Right lobe of liver (tissue), 6 donors: ENCODE data around the gene FAR2. TPM values are rescaled to one million over a fixed set of nuclear protein-coding genes. Genes with fewer than 3 reads are reported as not detected.

Experiments used
- ATAC-seq, 4 donors: fragments of 200-7000 bp; cut with Tn5 transposase; one replicate each; pipeline ENCODE4 v1.9.1; 2020; ENCODE audit warnings: mild to moderate bottlenecking in 4 of 4, moderate library complexity in 4 of 4
- DNase-seq, 3 donors: peaks; one replicate each; pipeline ENCODE4 v3.0.0-alpha.2; 2020
- H3K27ac ChIP-seq, 3 donors: fragments of 200-600 bp; one replicate each; pipeline ENCODE4 v1.8.0; 2022
- H3K27me3 ChIP-seq, 2 donors: fragments of 200-600 bp; one replicate each; pipeline ENCODE4 v1.8.0; 2022
- H3K36me3 ChIP-seq, 4 donors: fragments of 200-600 bp; sonication (generic) in 1 of 4; one replicate each; pipeline versions ENCODE4 v1.5.1 to v1.8.0; 2017 to 2022; ENCODE audit warnings: control low read depth in 1 of 4
- H3K4me1 ChIP-seq, 4 donors: fragments of 200-600 bp; sonication (generic) in 1 of 4; one replicate each; pipeline versions ENCODE4 v1.5.1 to v1.8.0; 2017 to 2022; ENCODE audit warnings: control low read depth in 1 of 4
- H3K4me3 ChIP-seq, 3 donors: fragments of 200-600 bp; one replicate each; pipeline ENCODE4 v1.8.0; 2022
- H3K9me3 ChIP-seq, 4 donors: fragments of 200-600 bp; sonication (generic) in 1 of 4; one replicate each; pipeline versions ENCODE4 v1.5.1 to v1.8.0; 2017 to 2022; ENCODE audit warnings: control low read depth in 1 of 4
- POLR2A ChIP-seq: fragments of 450-650 bp; IDR thresholded peaks from one replicate; pipeline ENCODE4 v1.6.1; 2017; ENCODE audit warnings: antibody characterized with exemption, mild to moderate bottlenecking
- WGBS: methylation state at CpG from one replicate; pipeline ENCODE4 v1.1.6; 2018; ENCODE audit warnings: low coverage, low lambda C conversion rate; ENCODE audit not compliant: insufficient coverage; ENCODE audit errors: missing lambda C conversion rate; 5-methylcytosine and 5-hydroxymethylcytosine counted together
- intact Hi-C, 2 donors: fragments of 100-400 bp; cut with DNase I; formaldehyde crosslinking; loops; one replicate each; pipeline versions ENCODE4 v1.11.2 to v1.14.1; 2022
- total RNA-seq, 6 experiments: library from RNA; depleted of rRNA in 2 of 6; stranded (reverse); fragments of >200 nt in 2 of 6; fragmentation: NEBNext Ultra II Directional in 3 of 6; extraction: Animal tissue kit (Norgen Biotek cat#: 25700) in 3 of 6; gene quantifications; one replicate each; pipeline versions ENCODE4 v1.1.0 to v1.2.4, GENCODE V29; 2016 to 2023
- TF ChIP-seq, protein P1 (sequence below), 4 donors: fragments of 200-600 bp in 3 of 4; fragments of 450-650 bp in 1 of 4; IDR thresholded peaks; one replicate each; pipeline versions ENCODE4 v1.5.1 to v1.8.0; 2016 to 2022; ENCODE audit warnings: antibody characterized with exemption in 4 of 4, mild to moderate bottlenecking in 2 of 4
- donor health status: DM: no; HTN: yes; CAD: no.
- donor health status: DM: no; HTN: no; CAD: no.
- donor health status: DM: no; HTN: no; CAD: no.
- donor health status: DM: no; HTN: yes; CAD: no.
- donor health status: DM: no; HTN: yes; CAD: no.

FAR2 gene
- total RNA-seq, 6 experiments from 2014 or later = 0.87 to 3.4 (median 1.9) TPM

GRCh38 chr12:29160230-29160629 lies 11.2 kb downstream of the FAR2 start:
- H3K9me3 ChIP-seq = no peaks in the 10 kb centered on the region
- DNase-seq = no peak
- intact Hi-C loops = no loop called here
- H3K27ac ChIP-seq = no peak overlapping the region
- 65% methylated on average over 3 of the region's 3 CpGs for WGBS
- H3K36me3 ChIP-seq = no peaks in the 10 kb centered on the region
- H3K27me3 ChIP-seq = no peaks in the 10 kb centered on the region
- TF ChIP-seq POLR2A = no peak
- TF ChIP-seq, protein P1, sequence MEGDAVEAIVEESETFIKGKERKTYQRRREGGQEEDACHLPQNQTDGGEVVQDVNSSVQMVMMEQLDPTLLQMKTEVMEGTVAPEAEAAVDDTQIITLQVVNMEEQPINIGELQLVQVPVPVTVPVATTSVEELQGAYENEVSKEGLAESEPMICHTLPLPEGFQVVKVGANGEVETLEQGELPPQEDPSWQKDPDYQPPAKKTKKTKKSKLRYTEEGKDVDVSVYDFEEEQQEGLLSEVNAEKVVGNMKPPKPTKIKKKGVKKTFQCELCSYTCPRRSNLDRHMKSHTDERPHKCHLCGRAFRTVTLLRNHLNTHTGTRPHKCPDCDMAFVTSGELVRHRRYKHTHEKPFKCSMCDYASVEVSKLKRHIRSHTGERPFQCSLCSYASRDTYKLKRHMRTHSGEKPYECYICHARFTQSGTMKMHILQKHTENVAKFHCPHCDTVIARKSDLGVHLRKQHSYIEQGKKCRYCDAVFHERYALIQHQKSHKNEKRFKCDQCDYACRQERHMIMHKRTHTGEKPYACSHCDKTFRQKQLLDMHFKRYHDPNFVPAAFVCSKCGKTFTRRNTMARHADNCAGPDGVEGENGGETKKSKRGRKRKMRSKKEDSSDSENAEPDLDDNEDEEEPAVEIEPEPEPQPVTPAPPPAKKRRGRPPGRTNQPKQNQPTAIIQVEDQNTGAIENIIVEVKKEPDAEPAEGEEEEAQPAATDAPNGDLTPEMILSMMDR (IDR thresholded peaks at IDR 0.05) = no peak
- no peaks in the 10 kb centered on the region for H3K4me1 ChIP-seq
- ATAC-seq = peak in 2 of 4 donors; percentile 18 to 24
- no peak overlapping the region for H3K4me3 ChIP-seq

DNA sequence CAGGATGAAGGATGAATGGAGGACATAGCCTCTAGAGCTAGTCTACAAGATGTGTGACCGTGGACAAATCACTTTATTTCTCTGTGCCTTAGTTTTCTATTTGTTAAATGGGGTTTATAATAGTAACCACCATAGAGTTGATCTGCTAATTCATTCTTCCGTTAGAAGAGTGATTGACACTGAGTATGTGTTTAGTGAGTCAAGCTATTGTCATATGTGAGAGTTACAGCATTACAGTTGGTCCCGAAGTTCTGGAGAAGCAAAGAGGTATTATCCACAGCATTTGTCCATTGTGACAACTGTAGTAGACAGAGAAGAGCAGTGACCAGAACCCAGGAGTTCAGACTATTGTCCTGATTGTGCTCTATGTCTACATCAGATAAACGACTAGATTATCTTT lies 14.1 kb downstream of the FAR2 start:
- TF ChIP-seq POLR2A = no peak
- TF ChIP-seq, protein P1 (IDR thresholded peaks at IDR 0.05) = no peak
- Histone ChIP-seq H3K9me3 (no peaks in the 10 kb centered on the region), H3K27me3 (no peaks in the 10 kb centered on the region), H3K4me3 (no peak overlapping the region), H3K36me3 (no peaks in the 10 kb centered on the region), H3K4me1 (no peaks in the 10 kb centered on the region), H3K27ac (no peak overlapping the region)
- ATAC-seq (no peak), DNase-seq (no peak)
- intact Hi-C loops = no loop called here
- 48% methylated on average over 3 of the region's 4 CpGs for WGBS

DNA sequence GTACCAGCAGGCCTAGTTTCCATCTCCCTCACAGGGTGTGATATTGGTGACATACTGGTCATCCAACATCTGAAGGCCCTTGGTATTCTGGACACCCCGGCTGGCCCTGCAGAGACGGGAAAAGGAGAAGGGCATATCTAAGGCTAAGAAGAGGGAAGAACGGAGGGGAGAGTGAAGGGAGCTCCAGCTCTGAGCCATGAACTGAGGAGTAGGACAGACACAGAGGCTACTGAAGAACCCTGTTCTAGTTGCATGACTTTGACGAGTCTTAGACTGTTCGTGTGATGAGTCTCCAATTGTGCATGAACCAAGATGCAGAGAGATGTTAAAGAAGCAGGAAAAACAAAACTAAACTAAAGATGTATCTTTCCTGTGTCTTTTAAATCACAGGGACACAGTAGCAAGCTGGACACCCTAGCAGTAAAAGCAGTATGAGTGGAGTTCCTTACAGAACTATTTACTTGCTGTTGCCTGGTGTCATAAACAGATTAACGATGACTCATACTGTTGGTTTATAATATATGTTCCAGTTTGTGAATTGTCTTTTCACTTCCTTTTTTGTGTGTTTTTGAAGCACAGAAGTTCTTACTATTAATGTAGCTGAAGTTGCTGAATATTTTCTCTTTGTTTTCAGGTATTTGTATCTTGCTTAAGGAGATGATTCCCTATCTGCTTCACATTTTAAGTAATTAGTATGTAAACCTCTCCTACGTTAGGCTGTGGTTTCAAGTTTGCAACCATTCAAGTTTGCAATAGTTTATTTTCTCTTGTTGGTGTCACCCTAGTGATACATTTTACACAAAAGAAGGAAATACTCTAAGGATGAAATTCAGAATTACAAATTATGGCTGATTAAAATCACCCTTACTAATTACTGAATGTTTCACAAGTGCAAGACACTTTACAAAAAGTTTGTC lies 15.7 kb downstream of the FAR2 start:
- Histone ChIP-seq H3K9me3 (no peaks in the 10 kb centered on the region), H3K4me1 (no peaks in the 10 kb centered on the region), H3K27me3 (no peaks in the 10 kb centered on the region), H3K36me3 (no peaks in the 10 kb centered on the region), H3K4me3 (no peak overlapping the region), H3K27ac (peak overlapping the region in 1 of 3 donors; percentile 19)
- ATAC-seq (peak; percentile 65 to 83 (median 75)), DNase-seq (no peak)
- TF ChIP-seq, protein P1 (IDR thresholded peaks at IDR 0.05) = no peak
- no peak for TF ChIP-seq POLR2A
- WGBS = 33% methylated on average over 5 of the region's 7 CpGs
- intact Hi-C loops = no loop called here

- WGBS = 45% methylated on average over 4 of the region's 4 CpGs
- no peaks in the 10 kb centered on the region for H3K27me3 ChIP-seq
- TF ChIP-seq, protein P1 (IDR thresholded peaks at IDR 0.05) = no peak
- no peak for TF ChIP-seq POLR2A
- no peaks in the 10 kb centered on the region for H3K9me3 ChIP-seq
- DNase-seq = no peak
- no peak overlapping the region for H3K4me3 ChIP-seq
- no peaks in the 10 kb centered on the region for H3K36me3 ChIP-seq
- intact Hi-C loops = no loop called here
- no peak for ATAC-seq
- no peaks in the 10 kb centered on the region for H3K4me1 ChIP-seq
- no peak overlapping the region for H3K27ac ChIP-seq
These were observed 18.4 kb downstream of the FAR2 start for GRCh38 chr12:29167445-29167844.
